ENCODE data around the gene RABGEF1. TPM values are rescaled to one million over a fixed set of nuclear protein-coding genes. Genes with fewer than 3 reads are reported as not detected.

The RABGEF1 gene
- total and polyA plus RNA-seq, 2 donors (not counting 1 experiment from before 2014, with no cell fraction given) = 41.6 to 47.9 TPM

GRCh38 chr7:66735850-66736249 is 4.7 kb upstream of the RABGEF1 start:
- Histone ChIP-seq H3K9ac (ENCODE audit: insufficient read depth, low read length) (no peak overlapping the region), H2AFZ (ENCODE audit: low read length) (no peak overlapping the region), H3K4me3 (replicated peaks in 1 of 4; ENCODE audit: control extremely low read depth in 1 of 4, insufficient read depth in 1 of 4, low read depth in 3 of 4, low read length in 4 of 4) (no peak overlapping the region), H3K27me3 (ENCODE audit: control insufficient read depth, insufficient read depth, low read length) (no peaks in the 10 kb centered on the region), H3K79me2 (ENCODE audit: control insufficient read depth, insufficient read depth, low read length) (peaks cover 9% of the 10 kb centered on the region), H4K20me1 (ENCODE audit: control insufficient read depth, extremely low read depth, insufficient read depth, low read length) (no peaks in the 10 kb centered on the region), H3K4me1 (ENCODE audit: control insufficient read depth, extremely low read depth, insufficient read depth, low read length) (no peaks in the 10 kb centered on the region), H3K36me3 (ENCODE audit: control insufficient read depth, insufficient read depth, low read length) (no peaks in the 10 kb centered on the region), H3K9me3 (ENCODE audit: control insufficient read depth, insufficient read depth, low read depth, low read length) (no peaks in the 10 kb centered on the region), H3K27ac (ENCODE audit: insufficient read depth, low read length) (no peak overlapping the region), H3K4me2 (ENCODE audit: extremely low read depth, insufficient read depth, low read length) (no peak overlapping the region)
- TF ChIP-seq, protein P1, sequence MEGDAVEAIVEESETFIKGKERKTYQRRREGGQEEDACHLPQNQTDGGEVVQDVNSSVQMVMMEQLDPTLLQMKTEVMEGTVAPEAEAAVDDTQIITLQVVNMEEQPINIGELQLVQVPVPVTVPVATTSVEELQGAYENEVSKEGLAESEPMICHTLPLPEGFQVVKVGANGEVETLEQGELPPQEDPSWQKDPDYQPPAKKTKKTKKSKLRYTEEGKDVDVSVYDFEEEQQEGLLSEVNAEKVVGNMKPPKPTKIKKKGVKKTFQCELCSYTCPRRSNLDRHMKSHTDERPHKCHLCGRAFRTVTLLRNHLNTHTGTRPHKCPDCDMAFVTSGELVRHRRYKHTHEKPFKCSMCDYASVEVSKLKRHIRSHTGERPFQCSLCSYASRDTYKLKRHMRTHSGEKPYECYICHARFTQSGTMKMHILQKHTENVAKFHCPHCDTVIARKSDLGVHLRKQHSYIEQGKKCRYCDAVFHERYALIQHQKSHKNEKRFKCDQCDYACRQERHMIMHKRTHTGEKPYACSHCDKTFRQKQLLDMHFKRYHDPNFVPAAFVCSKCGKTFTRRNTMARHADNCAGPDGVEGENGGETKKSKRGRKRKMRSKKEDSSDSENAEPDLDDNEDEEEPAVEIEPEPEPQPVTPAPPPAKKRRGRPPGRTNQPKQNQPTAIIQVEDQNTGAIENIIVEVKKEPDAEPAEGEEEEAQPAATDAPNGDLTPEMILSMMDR (conservative IDR thresholded peaks at IDR 0.05 in 1 of 2, IDR thresholded peaks at IDR 0.05 in 1 of 2; ENCODE audit: low read depth in 1 of 2, low read length in 2 of 2) = no peak
- no peak for TF ChIP-seq EZH2 (IDR thresholded peaks at IDR 0.05; ENCODE audit: low read length, missing control alignments)
- no peak for DNase-seq (ENCODE audit: low read depth in 2 of 2)

GRCh38 chr7:66736892-66737291 is 3.6 kb upstream of the RABGEF1 start:
- no peaks in the 10 kb centered on the region for H4K20me1 ChIP-seq (ENCODE audit: control insufficient read depth, extremely low read depth, insufficient read depth, low read length)
- no peaks in the 10 kb centered on the region for H3K4me1 ChIP-seq (ENCODE audit: control insufficient read depth, extremely low read depth, insufficient read depth, low read length)
- H3K4me3 ChIP-seq (replicated peaks in 1 of 4; ENCODE audit: control extremely low read depth in 1 of 4, insufficient read depth in 1 of 4, low read depth in 3 of 4, low read length in 4 of 4) = no peak overlapping the region
- no peaks in the 10 kb centered on the region for H3K9me3 ChIP-seq (ENCODE audit: control insufficient read depth, insufficient read depth, low read depth, low read length)
- TF ChIP-seq, protein P1 (conservative IDR thresholded peaks at IDR 0.05 in 1 of 2, IDR thresholded peaks at IDR 0.05 in 1 of 2; ENCODE audit: low read depth in 1 of 2, low read length in 2 of 2) = no peak
- TF ChIP-seq EZH2 (IDR thresholded peaks at IDR 0.05; ENCODE audit: low read length, missing control alignments) = no peak
- H3K36me3 ChIP-seq (ENCODE audit: control insufficient read depth, insufficient read depth, low read length) = no peaks in the 10 kb centered on the region
- no peak for DNase-seq (ENCODE audit: low read depth in 2 of 2)
- H3K27me3 ChIP-seq (ENCODE audit: control insufficient read depth, insufficient read depth, low read length) = no peaks in the 10 kb centered on the region
- H3K4me2 ChIP-seq (ENCODE audit: extremely low read depth, insufficient read depth, low read length) = no peak overlapping the region
- no peak overlapping the region for H3K27ac ChIP-seq (ENCODE audit: insufficient read depth, low read length)
- peaks cover 18% of the 10 kb centered on the region for H3K79me2 ChIP-seq (ENCODE audit: control insufficient read depth, insufficient read depth, low read length)
- no peak overlapping the region for H3K9ac ChIP-seq (ENCODE audit: insufficient read depth, low read length)
- no peak overlapping the region for H2AFZ ChIP-seq (ENCODE audit: low read length)

DNA sequence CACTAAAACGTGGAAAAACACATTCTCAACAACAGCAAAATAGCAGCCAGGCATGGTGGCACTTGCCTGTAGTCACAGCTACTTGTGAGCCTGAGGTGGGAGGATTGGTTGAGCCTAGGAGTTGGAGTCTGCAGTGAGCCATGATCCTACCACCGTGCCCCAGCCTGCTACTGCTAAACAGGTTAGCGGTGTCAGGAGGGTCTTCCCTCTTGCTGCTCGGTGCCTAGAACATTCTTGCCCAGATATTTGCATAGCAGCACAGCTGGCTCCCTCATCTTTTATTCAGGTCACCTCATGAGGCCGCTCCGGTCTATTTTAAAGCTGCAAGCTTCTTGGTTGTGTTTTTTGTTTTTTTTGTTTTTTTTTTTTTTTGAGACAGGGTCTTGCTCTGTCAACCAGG is 2.9 kb upstream of the RABGEF1 start:
- no peak overlapping the region for H3K27ac ChIP-seq (ENCODE audit: insufficient read depth, low read length)
- TF ChIP-seq EZH2 (IDR thresholded peaks at IDR 0.05; ENCODE audit: low read length, missing control alignments) = no peak
- TF ChIP-seq, protein P1 (conservative IDR thresholded peaks at IDR 0.05 in 1 of 2, IDR thresholded peaks at IDR 0.05 in 1 of 2; ENCODE audit: low read depth in 1 of 2, low read length in 2 of 2) = no peak
- no peaks in the 10 kb centered on the region for H3K27me3 ChIP-seq (ENCODE audit: control insufficient read depth, insufficient read depth, low read length)
- H4K20me1 ChIP-seq (ENCODE audit: control insufficient read depth, extremely low read depth, insufficient read depth, low read length) = no peaks in the 10 kb centered on the region
- H3K4me2 ChIP-seq (ENCODE audit: extremely low read depth, insufficient read depth, low read length) = no peak overlapping the region
- no peak for DNase-seq (ENCODE audit: low read depth in 2 of 2)
- no peaks in the 10 kb centered on the region for H3K4me1 ChIP-seq (ENCODE audit: control insufficient read depth, extremely low read depth, insufficient read depth, low read length)
- no peak overlapping the region for H2AFZ ChIP-seq (ENCODE audit: low read length)
- peaks cover 23% of the 10 kb centered on the region for H3K79me2 ChIP-seq (ENCODE audit: control insufficient read depth, insufficient read depth, low read length)
- H3K4me3 ChIP-seq (replicated peaks in 1 of 4; ENCODE audit: control extremely low read depth in 1 of 4, insufficient read depth in 1 of 4, low read depth in 3 of 4, low read length in 4 of 4) = no peak overlapping the region
- no peaks in the 10 kb centered on the region for H3K36me3 ChIP-seq (ENCODE audit: control insufficient read depth, insufficient read depth, low read length)
- H3K9me3 ChIP-seq (ENCODE audit: control insufficient read depth, insufficient read depth, low read depth, low read length) = no peaks in the 10 kb centered on the region
- H3K9ac ChIP-seq (ENCODE audit: insufficient read depth, low read length) = no peak overlapping the region
